BJ (cell line): Measurements from ENCODE around the gene PI4KA. TPM values are rescaled to one million over a fixed set of nuclear protein-coding genes. Genes with fewer than 3 reads are reported as not detected.

Source experiments
- CTCF ChIA-PET: fragments of 350-600 bp; formaldehyde crosslinking; extraction: SDS; loops from one replicate; lab custom pipeline; 2021; ENCODE audit warnings: antibody characterized with exemption, inconsistent platforms; lab: Yijun Ruan, JAX
- POLR2A ChIA-PET: fragments of 300-600 bp; sonication (Branson Sonifier 250); formaldehyde crosslinking; extraction: SDS; loops from one replicate; lab custom pipeline; 2021; ENCODE audit warnings: antibody characterized with exemption; lab: Charles Lee
- DNase-seq: peaks from one replicate; pipeline ENCODE4 v3.0.0-alpha.2; 2011; ENCODE audit warnings: low read depth
- H3K27me3 ChIP-seq: 2 replicates; pipeline ENCODE4 v1.6.0; 2011; ENCODE audit warnings: low read length; ENCODE audit not compliant: control insufficient read depth, insufficient read depth
- H3K36me3 ChIP-seq: 2 replicates; pipeline ENCODE4 v1.5.1; 2011; ENCODE audit warnings: low read length; ENCODE audit not compliant: control insufficient read depth, insufficient read depth
- H3K4me3 ChIP-seq: 2 replicates; pipeline ENCODE4 v1.5.1; 2011; ENCODE audit warnings: low read depth, mild to moderate bottlenecking, control low read depth, low read length
- CTCF ChIP-seq: IDR thresholded peaks from 2 replicates; pipeline ENCODE4 v1.5.1; 2011; ENCODE audit warnings: low read depth, mild to moderate bottlenecking, control low read depth, inconsistent platforms, low read length, moderate library complexity; ENCODE audit not compliant: insufficient read depth
- polyA plus RNA-seq: library from polyadenylated mRNA; depleted of rRNA; stranded (reverse); fragments of >200 nt; gene quantifications from 2 replicates; pipeline ENCODE4 v1.2.3, GENCODE V29; 2011

PI4KA gene
- polyA plus RNA-seq, 1 experiment, result 34.2 TPM

DNA sequence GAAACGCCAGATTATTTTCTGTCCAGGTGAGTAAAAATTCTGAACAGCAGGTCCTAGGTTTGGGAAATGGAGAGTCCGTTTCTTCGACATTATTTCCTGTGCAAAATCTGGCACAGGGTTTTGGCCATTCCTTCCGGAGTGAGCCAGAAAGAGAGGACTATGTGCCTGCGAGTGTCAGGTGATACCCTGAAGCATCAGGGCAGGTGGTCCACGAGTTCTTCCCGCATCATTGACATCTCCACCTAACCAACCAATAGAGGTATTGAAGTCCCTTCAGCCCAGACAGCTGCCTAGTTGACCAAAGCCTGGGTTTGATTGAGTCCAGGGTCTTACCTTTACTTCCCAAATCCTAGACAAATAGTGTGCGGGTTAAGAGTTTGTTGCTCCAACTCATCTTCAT is 1.0 kb upstream of the PI4KA start:
- ChIA-PET POLR2A (no interaction called here), CTCF (no interaction called here)
- Histone ChIP-seq H3K36me3 (no peaks in the 10 kb centered on the region), H3K27me3 (no peaks in the 10 kb centered on the region), H3K4me3 (peak overlapping the region; percentile 87)
- TF ChIP-seq CTCF, result no peak
- DNase-seq, result no peak

DNA sequence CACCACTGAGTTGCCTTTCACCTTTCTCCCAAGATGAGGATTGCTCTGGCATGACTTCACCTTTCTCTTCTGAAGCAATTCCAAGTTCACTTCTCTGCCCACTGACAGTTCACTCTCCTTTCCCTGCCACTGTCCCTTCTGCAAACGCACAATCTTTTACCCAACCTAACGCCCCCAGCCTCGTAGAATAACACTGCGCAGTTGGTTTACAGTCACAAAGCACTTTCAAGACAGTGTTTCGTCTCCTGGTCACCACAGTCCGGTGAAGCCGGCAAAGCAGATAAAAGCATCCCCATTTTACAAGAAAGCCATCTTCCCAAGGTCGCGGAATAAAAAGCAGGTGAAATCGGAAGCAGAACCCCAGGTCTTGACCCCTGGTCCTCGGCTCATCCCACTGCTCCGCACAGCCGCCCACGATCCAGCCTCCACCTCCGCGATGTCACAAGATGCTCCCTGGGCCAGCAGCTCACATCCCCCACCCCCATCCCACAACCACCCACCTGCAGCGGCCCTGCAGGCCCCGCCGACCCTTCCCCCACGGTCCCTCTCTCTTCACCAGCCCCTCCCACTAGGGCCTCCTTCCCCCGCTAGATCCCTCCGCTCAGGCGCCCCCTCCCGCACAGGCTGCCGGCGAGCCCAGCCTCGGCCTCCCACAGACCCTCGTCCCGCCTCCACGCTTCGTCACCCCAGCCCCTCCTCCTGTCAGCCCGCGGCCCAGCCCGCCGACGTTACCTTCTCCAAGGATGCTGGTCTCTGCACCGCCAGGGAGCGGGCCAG is 585 bp downstream of the PI4KA start:
- H3K36me3 ChIP-seq, result no peaks in the 10 kb centered on the region
- H3K27me3 ChIP-seq, result no peaks in the 10 kb centered on the region
- peak overlapping the region; percentile 87 for H3K4me3 ChIP-seq
- POLR2A ChIA-PET, result no interaction called here
- CTCF ChIA-PET, result no interaction called here
- TF ChIP-seq CTCF, result no peak
- DNase-seq, result no peak

- H3K4me3 ChIP-seq, result peak overlapping the region; percentile 87
- ChIA-PET CTCF (no interaction called here), POLR2A (no interaction called here)
- no peaks in the 10 kb centered on the region for H3K27me3 ChIP-seq
- no peak for TF ChIP-seq CTCF
- no peak for DNase-seq
- H3K36me3 ChIP-seq, result no peaks in the 10 kb centered on the region
Observed at GRCh38 chr22:20857247-20857643, 1.4 kb downstream of the PI4KA start.

GRCh38 chr22:20853236-20853660 is 5.4 kb downstream of the PI4KA start:
- POLR2A ChIA-PET, result no interaction called here
- DNase-seq, result no peak
- Histone ChIP-seq H3K36me3 (no peaks in the 10 kb centered on the region), H3K4me3 (no peak overlapping the region), H3K27me3 (no peaks in the 10 kb centered on the region)
- CTCF ChIA-PET, result interaction anchor here (1.3 to 1.6 kb wide), 2 partner anchors 8 to 32 kb away, joined by 3 read pairs; no protein-coding TSS in a partner anchor
- no peak for TF ChIP-seq CTCF

DNA sequence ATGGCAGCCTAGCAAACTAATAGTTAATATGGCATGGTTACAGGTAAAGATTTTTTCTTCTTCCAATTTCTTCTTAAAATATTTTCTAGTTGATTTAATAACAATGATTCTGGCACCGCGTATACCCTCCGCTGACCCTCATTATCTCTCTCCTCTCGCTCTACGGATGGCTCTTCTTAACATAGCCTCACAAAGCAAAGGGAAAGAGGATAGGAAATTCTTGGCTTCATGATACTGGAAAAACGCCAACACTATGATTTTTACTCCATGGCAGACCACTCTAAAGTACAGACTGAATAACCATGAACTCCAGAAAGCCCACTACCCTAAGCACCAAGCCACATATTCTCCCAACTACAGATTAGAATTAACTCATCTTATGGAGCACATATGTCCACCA is 6.1 kb downstream of the PI4KA start:
- ChIA-PET POLR2A (no interaction called here), CTCF (interaction anchor here (0.8 to 1.3 kb wide), 2 partner anchors 20 to 33 kb away, joined by 3 read pairs; no protein-coding TSS in a partner anchor)
- no peaks in the 10 kb centered on the region for H3K27me3 ChIP-seq
- no peak for TF ChIP-seq CTCF
- no peaks in the 10 kb centered on the region for H3K36me3 ChIP-seq
- no peak for DNase-seq
- H3K4me3 ChIP-seq, result no peak overlapping the region
